Fibroblast of villous mesenchyme (primary cell): Measurements from ENCODE around the gene ANKLE2. TPM values are rescaled to one million over a fixed set of nuclear protein-coding genes. Genes with fewer than 3 reads are reported as not detected.

Experiments
- DNase-seq: peaks from one replicate; pipeline ENCODE4 v3.0.0-alpha.2; 2010; ENCODE audit warnings: low read depth
- H3K4me3 ChIP-seq: 2 replicates; pipeline ENCODE4 v1.5.1; 2011; ENCODE audit warnings: low read depth, mild to moderate bottlenecking, low read length
- total RNA-seq: library from RNA; depleted of rRNA; stranded (reverse); fragments of >200 nt; gene quantifications from 2 replicates; pipeline ENCODE4 v1.2.3, GENCODE V29; 2012
- TF ChIP-seq, protein P1 (sequence below): IDR thresholded peaks from 2 replicates; pipeline ENCODE4 v1.5.1; 2012; ENCODE audit warnings: low read depth, mild to moderate bottlenecking, low read length; ENCODE audit not compliant: insufficient read depth

Gene ANKLE2
- total RNA-seq, 1 donor: 118 TPM

DNA sequence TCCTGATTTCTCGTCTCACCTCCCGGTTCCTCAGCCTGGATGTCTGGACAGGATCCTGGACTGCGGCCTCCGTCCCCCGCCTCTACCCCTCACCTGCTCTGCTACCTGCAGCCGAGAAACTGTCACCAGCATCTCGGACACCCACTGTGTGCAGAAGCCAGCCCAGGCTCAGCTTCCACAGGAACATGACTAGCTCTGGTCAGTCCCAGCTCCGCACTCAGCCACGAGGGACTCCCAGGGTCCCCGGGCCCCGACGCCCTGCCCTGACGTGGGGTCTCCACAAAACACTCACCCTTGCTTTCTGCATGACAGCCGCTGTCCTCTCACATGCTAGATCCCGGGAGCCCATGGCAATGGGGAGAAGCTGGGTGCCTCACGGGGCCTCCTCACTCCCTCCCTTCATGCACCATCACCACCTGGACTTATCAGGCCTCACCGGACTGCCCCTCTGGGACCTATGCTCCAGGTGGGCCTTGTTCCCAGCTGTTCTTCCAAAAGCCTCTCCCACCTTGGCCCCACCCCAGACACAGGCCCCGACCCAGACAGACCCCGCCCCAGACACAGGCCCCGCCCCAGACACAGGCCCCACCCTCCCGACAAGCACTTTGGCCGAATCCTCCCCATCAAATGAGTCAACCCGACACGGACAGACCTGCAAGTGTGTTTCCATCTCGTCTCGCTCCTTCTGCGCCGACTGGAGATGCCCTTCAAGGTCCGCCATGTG is 26.9 kb upstream of the ANKLE2 start:
- TF ChIP-seq, protein P1, sequence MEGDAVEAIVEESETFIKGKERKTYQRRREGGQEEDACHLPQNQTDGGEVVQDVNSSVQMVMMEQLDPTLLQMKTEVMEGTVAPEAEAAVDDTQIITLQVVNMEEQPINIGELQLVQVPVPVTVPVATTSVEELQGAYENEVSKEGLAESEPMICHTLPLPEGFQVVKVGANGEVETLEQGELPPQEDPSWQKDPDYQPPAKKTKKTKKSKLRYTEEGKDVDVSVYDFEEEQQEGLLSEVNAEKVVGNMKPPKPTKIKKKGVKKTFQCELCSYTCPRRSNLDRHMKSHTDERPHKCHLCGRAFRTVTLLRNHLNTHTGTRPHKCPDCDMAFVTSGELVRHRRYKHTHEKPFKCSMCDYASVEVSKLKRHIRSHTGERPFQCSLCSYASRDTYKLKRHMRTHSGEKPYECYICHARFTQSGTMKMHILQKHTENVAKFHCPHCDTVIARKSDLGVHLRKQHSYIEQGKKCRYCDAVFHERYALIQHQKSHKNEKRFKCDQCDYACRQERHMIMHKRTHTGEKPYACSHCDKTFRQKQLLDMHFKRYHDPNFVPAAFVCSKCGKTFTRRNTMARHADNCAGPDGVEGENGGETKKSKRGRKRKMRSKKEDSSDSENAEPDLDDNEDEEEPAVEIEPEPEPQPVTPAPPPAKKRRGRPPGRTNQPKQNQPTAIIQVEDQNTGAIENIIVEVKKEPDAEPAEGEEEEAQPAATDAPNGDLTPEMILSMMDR: no peak
- no peak for DNase-seq
- H3K4me3 ChIP-seq: no peak overlapping the region

GRCh38 chr12:132787877-132788276 is 26.2 kb upstream of the ANKLE2 start:
- TF ChIP-seq, protein P1: no peak
- H3K4me3 ChIP-seq: no peak overlapping the region
- no peak for DNase-seq

DNA sequence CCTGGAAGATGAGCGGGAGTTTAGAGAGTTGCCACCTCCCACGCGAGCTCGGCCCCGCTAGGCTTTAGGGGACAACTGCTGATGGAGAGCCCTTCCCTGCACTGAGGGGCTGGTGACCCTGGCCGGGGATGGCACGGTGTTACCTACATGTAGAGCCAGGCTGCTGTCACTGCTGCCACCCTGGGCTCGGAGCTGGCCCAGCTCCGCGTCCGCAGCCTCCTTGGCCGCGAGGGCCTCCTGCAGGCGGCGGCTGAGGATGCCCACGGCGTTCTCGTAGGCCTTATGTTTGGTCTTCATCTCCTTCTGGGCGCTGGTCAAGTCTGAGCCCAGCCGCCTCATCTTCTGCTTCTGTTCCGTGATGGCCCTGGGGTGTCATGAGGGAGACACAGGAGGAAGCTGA is 24.6 kb upstream of the ANKLE2 start:
- TF ChIP-seq, protein P1: no peak
- no peak for DNase-seq
- no peak overlapping the region for H3K4me3 ChIP-seq

DNA sequence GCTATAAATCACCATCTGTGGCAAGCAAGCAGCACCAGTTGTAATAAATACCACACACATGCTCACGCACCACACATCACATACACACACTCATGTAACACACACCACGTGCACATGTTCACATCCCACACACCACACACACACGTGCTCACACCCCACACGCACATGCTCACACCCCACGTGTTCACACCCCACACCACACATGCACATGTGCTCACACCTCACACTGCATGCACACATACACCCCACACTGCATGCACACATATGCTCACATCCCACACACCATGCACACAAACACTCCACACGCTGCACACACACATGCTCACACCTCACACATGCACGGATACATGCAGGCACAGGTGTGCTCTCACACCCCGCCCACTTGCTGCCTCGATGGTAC is 22.9 kb upstream of the ANKLE2 start:
- no peak overlapping the region for H3K4me3 ChIP-seq
- TF ChIP-seq, protein P1: no peak
- DNase-seq: no peak

DNA sequence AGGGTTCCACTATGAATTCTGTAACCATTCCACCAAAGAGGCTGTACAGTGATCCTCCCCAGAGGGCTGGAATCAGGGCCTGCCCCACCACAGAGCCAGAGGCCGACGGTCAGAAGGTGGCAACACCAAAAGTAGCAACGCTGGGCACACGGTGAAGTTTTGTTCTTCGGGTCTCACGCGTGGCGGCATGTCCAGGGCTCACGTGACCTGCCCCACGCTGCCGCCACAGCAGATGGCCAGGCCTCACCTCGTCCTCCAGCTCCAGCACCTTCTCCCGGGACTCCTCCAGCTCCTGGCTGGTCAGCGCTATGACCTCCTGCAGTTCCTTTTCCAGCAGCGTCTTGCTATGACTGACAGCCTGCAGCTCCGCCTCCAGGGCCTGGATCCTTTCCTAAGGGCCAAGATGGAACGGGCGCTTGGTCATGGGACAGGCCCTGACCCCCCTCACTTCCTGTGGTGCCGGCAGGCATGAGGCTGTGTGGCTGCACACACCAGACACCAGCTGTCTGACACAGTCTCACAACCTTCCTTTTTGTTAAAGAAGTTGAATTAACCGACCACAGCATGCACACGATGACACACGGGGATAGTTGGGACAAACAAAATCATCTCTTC is 22.4 kb upstream of the ANKLE2 start:
- H3K4me3 ChIP-seq: no peak overlapping the region
- no peak for DNase-seq
- TF ChIP-seq, protein P1: no peak

DNA sequence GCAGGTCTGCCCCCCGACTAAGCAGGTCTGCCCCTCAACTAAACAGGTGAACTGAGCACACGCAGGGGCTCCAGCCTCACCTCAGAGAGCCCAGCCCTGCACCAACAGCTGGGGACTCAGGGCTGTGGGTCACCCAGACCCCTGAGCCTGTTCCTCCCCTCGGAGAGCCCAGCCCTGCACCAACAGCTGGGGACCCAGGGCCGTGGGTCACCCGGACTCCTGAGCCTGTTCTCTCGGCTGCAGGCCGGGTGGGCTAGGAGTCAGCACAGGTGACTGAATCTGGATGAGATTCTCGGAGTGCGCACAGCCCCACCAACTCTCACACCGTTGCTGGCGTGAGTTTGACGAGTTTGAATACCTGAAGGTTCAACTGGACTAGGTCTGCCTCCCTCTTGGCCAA is 20.3 kb upstream of the ANKLE2 start:
- TF ChIP-seq, protein P1: no peak
- H3K4me3 ChIP-seq: no peak overlapping the region
- DNase-seq: no peak

GRCh38 chr12:132779781-132780353 is 18.2 kb upstream of the ANKLE2 start:
- no peak overlapping the region for H3K4me3 ChIP-seq
- TF ChIP-seq, protein P1: no peak
- DNase-seq: no peak
